GM18505 (cell line): Measurements from ENCODE around the gene ITPKB.

Experiments used
- ATAC-seq: cut with Tn5 transposase; IDR thresholded peaks from one replicate; pipeline ENCODE4 v1.9.1; 2021; ENCODE audit not compliant: unreplicated experiment
- POLR2A ChIP-seq: IDR thresholded peaks from 4 replicates; pipeline ENCODE4 v1.6.1; 2011; ENCODE audit warnings: borderline replicate concordance; ENCODE audit not compliant: insufficient read depth, insufficient read length; ENCODE audit errors: extremely low read depth

Gene ITPKB

DNA sequence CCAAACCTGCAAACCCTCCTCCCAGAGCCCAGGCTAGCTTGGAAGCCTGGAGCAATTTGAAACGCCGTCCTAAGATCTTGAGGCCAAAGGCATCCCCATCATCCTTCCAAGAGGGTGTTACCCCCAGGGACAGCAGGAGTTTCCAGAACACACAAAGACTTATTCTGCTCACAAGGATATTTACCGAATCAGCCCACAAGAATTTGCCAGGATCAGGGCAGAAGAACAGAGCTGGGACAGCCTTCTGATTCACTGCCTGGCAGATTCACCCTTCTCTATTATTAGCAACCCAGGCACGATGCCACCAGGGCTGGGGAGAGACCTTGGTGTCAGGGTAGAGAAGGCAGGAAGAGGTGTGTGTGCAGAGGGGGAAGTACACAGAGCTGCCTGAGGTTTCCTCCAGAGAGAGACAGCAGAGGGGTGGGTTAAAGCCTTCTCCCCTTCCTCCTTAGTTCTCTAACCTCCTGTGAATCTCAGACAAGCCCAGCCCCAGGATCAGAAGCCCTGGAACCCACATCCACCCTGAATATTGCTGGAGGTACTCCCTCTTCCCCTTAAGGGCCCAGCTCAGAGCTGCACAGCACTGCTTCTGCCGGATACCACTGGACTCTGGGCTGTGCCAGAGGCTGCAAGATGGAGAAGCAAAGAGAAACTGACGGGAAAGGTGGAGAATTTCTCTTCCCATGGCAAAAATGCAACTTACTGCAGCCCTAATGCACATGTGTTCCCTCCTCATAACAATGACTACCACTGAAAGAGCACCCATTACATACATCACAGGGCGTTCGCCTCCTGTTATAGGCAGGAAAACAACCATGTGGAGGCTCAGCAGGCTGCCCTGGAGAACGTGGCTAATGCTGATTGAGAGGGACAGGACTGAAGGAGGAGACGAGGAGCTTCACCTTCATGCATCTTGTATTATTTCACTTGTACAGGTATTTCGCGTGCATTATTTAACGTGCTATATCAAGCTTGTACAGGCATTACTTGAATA is 61.8 kb downstream of the ITPKB start:
- peak; percentile 45 for ATAC-seq
- no peak for TF ChIP-seq POLR2A

DNA sequence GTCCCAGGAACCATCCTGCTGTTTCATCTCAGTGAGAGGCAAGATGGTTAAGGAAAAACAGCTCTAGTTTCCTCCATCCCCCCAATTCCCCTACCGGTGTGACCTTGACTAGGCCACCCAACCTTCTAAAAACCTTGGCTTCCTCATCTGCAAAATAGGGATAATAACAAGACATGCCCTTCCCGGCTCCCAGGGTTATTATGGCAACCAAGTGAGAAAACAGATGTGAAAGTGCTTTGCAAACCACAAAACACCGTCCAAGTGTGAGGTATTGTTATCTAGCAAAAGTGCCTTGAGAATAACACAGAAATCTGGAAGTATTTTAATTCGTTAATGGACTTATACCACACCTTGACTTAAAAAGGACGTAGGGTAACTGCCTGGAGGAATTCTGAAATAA is 62.7 kb downstream of the ITPKB start:
- ATAC-seq = no peak
- no peak for TF ChIP-seq POLR2A

DNA sequence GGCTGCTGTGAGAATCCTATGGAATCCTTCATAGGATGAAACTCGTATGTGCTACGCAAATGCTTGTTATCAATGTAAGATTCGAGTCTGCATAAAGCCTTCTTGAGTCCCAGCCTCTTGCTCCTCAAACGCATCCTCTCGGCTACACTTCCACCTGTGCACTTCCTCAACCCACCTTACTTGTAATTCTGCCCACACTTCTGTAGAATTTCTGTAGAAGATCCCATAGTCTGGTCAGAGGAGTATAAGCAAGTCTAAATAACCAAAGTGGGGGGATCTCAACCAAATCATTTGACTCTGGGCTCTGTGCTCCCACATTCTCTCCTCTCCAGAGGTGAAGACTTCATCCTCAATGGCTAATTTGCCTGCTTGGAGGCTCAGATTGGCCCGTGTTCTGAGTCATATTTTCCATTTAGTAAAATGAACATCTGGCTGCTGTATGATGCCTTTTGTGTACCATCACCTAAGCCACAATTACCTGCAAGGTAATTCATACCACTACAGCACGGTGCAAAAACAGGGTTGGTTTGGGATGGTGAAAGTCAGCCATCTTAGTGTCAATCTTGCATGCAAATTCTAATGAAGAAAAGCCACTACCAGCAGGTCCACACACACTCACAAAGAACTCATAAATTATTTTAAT is 63.2 kb downstream of the ITPKB start:
- TF ChIP-seq POLR2A = no peak
- no peak for ATAC-seq

DNA sequence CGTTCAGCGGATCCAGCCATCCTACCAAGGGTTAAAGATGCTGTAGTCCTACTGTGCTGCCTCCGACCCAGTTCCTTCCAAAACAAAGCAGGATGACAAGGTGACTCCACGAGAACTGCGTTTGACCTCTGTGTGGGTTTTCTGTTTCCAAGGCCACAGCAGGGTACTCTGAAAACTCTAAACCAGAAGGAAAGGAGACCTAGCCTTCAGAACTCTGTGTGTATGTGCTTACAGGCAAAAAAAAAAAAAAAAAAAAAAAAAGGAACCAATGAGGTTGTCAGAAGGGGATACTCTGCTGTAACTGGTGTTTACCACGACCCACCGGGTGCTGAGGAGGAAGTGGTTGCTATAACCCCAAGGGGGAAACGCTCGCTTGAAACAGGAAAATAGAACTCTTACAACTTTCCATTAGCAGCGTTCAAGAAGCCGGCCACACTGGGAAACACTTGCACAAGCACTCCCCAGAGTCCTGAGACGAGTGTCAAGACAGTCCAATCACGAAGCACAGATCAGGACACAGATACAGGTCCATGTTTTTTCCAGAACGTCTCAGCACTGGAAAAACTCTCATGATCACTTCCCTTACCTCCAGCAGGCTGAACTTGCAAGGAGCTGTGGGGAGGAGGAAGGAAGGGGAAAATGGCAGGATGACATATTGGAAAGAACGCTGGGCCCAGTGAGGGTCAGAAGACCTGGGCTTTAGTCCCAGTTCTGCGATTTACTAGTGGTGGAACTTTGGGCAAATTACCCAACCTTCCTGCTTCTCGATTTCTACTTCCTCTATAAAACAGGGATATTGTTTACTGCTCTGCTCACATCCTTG is 64.0 kb downstream of the ITPKB start:
- no peak for TF ChIP-seq POLR2A

DNA sequence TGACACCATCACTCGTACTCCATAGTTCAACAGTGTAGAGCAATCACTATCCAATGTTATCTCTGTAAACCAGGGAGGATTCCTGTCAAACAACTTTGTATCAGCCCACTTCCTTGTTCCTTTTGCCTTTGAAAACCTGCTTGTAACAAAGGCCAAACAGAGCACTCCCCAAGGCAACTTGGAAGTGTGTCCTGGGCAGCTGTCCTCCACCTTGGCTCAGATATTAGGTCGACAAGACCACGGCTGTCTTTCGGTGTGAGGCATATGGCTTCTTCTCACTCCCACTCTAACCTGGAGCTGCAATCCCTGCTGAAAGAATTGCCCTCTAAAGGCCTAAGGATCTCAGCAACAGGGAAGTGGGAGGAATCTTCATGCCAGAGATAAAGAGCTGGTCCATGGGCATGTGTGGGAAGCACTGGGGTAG is 66.7 kb downstream of the ITPKB start:
- no peak for TF ChIP-seq POLR2A

More for the DNA sequence above, 64.0 kb downstream of the ITPKB start:
- peak; percentile 61 for ATAC-seq

DNA sequence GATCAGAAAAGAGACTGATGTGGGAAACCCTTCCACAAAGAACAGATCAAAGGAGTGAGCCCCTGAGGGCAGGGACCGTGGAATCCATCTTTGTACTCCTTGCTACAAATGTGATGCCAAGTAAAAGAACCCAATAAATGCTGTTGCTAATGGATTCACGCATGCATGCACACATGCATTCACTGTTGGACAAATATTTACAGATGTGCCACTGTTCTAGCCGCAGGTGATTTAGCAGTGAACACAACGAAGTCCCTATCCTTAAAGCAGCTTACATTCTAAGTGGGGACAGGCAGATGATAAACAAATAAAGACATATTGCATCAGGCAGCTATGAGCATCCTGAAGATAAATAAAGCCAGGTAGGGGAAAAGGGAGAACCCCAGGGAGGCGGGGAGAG is 67.8 kb downstream of the ITPKB start:
- no peak for TF ChIP-seq POLR2A
- ATAC-seq = no peak

More for the DNA sequence above, 66.7 kb downstream of the ITPKB start:
- ATAC-seq = no peak

DNA sequence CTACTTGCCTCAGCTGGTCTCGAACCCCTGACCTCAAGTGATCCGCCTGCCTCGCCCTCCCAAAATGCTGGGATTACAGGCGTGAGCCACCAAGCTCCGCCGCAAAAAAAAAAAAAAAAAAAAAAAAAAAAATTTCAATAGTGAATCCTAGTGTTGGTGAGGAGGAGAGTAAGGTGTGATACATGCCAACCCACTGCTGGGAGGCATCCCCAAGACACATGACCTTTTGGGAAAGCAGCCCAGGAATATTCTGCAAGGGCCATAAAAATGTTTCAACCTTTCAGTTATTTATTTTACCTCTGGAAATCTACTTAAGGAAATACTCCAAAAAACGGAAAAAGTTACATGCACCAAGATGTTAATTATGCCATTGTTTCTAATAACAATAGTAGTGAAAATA is 69.0 kb downstream of the ITPKB start:
- ATAC-seq = no peak
- no peak for TF ChIP-seq POLR2A

DNA sequence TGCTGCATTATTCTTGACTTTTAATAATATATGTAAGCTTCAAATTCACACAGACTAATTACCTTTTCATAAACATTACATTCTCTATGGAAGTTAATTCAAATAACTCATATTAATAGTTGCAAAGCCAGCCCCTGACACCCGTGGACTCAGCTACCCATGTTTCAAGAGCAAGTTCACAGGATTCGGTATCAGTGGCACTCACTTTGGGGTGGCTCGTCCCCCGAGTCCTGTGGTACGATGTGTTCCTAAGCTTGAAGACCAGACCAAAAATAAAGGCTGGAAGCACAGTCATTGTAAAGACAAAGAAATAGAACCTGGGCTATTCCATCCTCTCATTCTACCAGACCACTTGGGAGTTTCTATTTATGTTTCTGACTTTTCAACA is 70.9 kb downstream of the ITPKB start:
- no peak for ATAC-seq
- no peak for TF ChIP-seq POLR2A

DNA sequence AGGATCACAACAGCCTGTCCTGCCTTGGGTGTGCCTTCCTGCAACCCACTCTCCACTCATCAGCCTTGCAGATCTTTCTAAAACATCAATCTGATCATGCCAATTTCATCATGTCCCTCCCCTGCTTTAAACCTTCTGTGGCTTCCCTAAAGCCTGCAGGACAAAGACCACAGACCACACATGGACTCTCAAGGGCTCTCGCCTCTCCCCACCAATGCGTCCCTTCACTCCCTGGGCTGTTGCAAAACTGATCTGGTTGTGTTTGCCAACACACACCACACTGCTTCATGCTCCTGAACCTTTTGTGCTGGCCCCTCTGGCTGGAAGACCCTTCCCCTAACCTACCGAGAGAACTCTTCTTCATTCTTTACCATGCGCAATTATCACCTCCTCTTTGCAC is 72.4 kb downstream of the ITPKB start:
- TF ChIP-seq POLR2A = no peak

DNA sequence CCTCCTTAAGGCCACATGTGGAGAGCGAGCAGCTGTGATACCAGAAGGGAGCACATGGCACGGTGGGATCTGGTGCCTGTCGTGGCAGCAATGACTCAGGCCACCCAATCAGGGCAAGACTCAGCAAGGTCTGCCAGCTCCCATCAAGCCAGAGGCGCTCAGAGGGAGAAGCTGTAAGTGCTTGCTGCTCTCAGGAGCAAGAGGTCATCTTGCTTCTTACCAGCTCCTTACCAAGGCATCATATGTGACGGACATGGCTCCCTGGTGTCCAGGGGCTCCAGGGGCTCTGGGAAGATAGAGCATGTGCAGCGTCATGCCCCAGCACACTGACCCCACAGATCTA is 72.9 kb downstream of the ITPKB start:
- TF ChIP-seq POLR2A = no peak
- ATAC-seq = no peak

More for the DNA sequence above, 72.4 kb downstream of the ITPKB start:
- ATAC-seq = no peak

DNA sequence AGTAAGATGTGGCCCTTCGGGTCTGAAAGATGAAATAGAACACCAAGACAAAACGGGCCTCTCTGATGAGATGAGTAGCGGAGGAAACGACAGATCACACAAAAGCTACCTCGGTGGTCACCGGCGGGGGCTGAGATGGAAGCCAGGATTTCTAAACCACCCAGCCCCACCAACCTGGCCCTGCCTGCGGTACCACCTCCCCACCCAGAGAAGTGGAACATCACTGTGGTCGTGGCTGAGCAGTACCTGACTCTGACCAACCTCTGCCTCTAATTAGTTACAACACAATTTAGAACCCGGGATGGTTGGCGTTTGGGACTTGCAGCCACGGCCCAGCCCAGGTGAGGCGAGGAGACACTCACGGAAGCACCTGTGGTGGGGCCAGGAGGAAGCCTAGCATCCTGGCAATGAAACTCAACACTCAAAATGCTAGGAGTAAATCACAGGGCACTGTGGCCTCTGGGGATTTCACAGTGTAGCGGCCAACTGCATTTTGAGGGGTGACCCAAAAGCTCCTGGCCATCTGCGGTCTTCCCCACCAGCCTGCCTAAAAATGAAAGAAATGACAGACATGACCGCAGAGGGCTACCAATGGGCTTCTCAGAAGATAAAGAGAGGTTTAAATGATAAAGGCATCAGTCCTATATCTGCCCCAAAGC is 73.4 kb downstream of the ITPKB start:
- no peak for TF ChIP-seq POLR2A
- no peak for ATAC-seq

DNA sequence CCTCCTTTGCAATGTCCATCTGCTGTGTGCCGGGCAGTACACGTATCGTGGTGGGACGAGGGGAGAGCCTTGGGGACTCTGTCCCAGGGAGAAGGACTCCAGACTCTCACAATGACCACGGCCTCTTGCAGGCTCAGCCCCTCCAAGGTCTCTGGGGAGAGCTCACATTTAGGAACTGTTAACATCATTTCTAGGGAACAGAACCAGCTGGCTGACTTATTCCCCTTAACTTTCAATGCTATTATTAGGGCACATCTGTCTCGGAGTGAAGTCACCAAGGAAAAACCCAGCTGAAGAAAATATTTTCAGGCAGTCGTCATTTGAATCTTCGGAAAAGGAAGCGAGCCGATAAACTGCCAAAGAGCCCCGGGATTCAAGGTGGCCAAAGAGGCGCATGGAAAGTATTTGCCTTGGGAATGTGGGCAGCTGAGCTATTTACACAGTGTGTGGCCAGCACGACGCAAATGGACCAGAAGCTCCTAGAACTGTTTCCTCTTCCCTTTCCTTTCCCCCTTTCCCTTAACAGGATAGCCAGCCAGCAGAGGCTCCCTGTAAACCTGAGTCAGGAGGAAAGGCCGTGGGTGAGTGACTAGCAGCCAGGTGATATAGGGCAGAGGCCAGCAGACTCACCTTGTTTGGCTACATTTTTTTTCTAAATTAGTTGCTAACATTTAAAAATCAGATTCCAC is 74.5 kb downstream of the ITPKB start:
- ATAC-seq = no peak
- TF ChIP-seq POLR2A = no peak
